GM19239 (cell line): ENCODE measurements around the gene CTF1.

ENCODE experiments used
- DNase-seq: peaks from one replicate; pipeline ENCODE4 v3.0.0; 2011; ENCODE audit warnings: low spot score; ENCODE audit not compliant: insufficient read length
- FAIRE-seq: peaks from 2 replicates; lab custom pipeline; 2011; peaks lifted over from hg19 to GRCh38; lab: Jason Lieb, UNC

CTF1 gene

DNA sequence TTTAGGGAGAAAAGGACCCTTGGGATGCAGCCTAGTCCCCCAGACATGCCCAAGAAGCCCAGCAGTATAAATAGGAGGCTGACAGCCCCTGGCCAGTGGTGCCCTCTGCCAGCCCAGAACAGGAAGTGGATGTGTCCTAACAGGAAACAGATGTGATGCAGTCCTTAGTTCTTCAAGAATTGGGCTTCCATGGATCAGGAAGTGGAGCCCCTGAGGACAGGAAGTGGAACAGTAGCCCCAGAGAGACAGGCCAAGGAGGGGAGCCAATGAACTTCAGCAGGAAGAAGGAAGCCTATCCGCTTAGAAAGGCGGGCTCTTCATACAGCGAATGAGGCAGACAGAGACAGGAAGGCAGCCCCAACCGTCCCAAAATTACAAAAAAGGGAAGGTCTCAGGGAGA, 7.2 kb downstream of the CTF1 start:
- no peak for FAIRE-seq
- no peak for DNase-seq

- no peak for FAIRE-seq
Observed at GRCh38 chr16:30904114-30904780, 7.8 kb downstream of the CTF1 start.

GRCh38 chr16:30907064-30907463, 10.7 kb downstream of the CTF1 start:
- FAIRE-seq: no peak
- no peak for DNase-seq

More at GRCh38 chr16:30904114-30904780, 7.8 kb downstream of the CTF1 start:
- no peak for DNase-seq

DNA sequence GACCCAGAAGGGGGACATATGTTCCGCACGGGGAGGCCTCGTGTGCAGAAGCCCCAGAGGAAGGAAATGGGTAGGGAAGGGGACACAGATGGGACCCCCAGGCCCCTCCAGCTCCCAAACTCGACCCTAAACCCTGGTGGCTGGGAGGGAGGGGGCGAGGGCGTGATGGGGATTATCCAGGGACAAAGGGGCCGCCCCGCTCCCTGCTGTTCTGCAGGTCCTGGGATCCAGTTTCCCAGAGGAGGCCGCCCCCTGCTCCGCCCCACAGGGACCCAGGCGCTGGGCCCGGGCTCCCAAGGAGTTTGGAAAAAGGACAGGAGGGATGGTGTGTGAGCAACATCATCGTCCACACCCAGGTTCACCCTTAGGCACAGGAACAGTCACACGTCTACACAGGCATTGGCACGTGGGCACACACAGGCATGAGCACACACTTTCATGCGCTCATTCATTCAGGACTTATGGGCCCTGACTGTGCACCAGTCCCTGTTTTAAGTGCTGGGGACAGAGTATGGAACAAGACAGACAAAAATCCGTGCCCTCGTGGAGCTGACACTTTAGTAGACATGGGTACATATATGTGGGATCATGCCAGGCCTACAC, 14.1 kb downstream of the CTF1 start:
- FAIRE-seq (no peak), DNase-seq (no peak)

DNA sequence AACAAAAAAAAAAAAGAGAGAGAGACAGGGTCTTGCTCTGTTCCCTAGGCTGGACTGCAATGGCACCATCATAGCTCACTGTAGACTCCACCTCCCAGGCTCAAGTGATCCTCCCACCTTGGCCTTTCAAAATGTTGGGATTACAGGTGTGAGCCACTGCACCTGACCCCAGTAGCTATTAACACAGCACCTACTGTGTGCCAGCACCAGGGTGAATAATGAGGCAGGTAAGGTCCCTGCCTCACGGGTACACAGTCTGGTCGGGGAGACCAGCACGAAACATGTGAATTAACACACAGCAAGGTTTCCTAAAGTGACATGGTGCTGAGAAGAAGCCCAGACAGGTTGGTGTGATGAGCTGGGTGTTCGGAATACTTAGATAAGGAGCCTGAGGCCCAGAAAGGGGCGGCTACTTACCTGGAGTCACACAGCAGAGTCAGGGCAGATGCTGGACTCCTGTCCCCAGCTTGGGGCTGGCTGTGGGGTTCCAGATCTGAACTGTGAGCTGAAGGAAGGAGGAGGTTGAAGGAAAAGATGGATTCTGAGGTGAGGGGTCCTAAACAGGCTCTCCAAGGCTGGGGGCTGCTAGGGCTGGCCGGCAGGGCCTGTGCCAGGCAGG, 16.5 kb downstream of the CTF1 start:
- DNase-seq (no peak), FAIRE-seq (no peak)

DNA sequence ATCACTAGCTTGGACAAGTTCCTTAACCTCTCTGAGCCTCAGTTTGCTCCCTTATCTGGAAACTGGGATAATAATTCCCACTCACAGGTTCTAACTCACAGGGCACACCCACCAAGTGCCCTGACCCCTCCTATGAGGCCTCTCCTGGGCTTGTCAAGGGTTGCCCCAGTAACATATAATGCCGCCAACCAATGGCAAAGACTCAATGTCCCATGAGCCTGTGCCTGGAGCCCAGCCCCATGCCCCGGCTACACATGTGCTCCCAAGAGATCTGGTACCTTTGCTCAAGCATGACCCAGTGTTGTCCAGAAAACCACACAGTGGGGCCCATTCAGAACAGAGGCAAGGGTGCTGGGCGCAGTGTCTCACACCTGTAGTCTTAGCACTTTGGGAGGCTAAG, 18.4 kb downstream of the CTF1 start:
- FAIRE-seq (no peak), DNase-seq (no peak)

GRCh38 chr16:30918614-30919013, 22.2 kb downstream of the CTF1 start:
- FAIRE-seq: no peak

GRCh38 chr16:30920891-30921290, 24.5 kb downstream of the CTF1 start:
- no peak for FAIRE-seq
- no peak for DNase-seq

More at GRCh38 chr16:30918614-30919013, 22.2 kb downstream of the CTF1 start:
- no peak for DNase-seq

- DNase-seq (no peak), FAIRE-seq (no peak)
Observed at GRCh38 chr16:30921459-30921747, 25.0 kb downstream of the CTF1 start.

GRCh38 chr16:30921748-30922419, 25.5 kb downstream of the CTF1 start:
- DNase-seq: no peak
- FAIRE-seq: no peak

- DNase-seq (peak; percentile 84), FAIRE-seq (peak; percentile 99)
Observed at GRCh38 chr16:30922420-30922959, 26.1 kb downstream of the CTF1 start.

DNA sequence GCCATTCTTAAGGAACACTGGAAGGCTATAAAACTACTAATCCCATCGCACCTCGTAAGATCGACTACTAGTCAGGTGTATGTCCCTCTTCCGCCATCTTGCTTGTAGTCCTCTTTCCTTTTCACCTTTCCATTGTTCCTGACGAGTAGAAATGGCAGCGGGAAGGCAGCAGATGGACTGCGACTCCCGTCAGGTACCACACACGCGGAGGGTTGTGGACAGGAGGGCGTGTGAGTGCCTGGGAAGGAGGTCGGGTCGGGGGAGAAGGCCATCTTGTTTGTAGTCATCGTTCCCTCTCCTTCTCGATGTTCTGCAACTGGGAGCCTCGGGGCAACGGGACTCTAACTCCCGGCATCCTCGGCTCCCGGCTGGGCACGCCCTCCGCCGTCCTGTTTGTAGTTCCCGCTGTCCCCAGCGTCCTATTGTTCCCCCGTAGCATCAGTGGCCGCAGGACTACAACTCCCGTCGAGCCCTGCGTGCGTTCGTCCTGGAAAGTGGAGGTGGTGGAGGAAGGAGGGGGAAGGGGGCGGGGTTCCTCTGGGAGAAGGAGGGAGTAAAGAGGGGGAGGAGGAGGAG, 26.6 kb downstream of the CTF1 start:
- DNase-seq (peak; percentile 98), FAIRE-seq (no peak)

GRCh38 chr16:30923554-30924075, 27.2 kb downstream of the CTF1 start, which contains the start of gene FBXL19:
Gene FBXL19, plus strand, starts transcription at chr16:30923572. Its CDS starts 2,183 bp downstream, at chr16:30925755.
- no peak for DNase-seq
- no peak for FAIRE-seq

GRCh38 chr16:30924076-30924912, 27.9 kb downstream of the CTF1 start:
- no peak for DNase-seq

GRCh38 chr16:30924913-30925631, 28.7 kb downstream of the CTF1 start:
- DNase-seq: no peak
- no peak for FAIRE-seq

More at GRCh38 chr16:30924076-30924912, 27.9 kb downstream of the CTF1 start:
- no peak for FAIRE-seq

DNA sequence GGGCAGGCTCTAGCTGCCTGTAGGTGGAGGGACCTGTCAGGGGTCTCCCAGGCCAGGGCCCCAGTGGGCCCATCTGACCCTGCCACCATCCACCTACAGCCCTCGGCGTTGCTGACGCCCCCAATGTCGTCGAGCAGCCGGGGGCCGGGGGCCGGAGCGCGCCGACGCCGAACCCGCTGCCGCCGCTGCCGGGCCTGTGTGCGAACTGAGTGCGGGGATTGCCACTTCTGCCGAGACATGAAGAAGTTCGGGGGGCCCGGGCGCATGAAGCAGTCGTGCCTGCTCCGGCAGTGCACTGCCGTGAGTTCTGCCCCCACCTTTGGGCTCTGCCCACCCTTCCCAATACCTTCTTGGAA, 29.2 kb downstream of the CTF1 start:
- FAIRE-seq (no peak), DNase-seq (no peak)

DNA sequence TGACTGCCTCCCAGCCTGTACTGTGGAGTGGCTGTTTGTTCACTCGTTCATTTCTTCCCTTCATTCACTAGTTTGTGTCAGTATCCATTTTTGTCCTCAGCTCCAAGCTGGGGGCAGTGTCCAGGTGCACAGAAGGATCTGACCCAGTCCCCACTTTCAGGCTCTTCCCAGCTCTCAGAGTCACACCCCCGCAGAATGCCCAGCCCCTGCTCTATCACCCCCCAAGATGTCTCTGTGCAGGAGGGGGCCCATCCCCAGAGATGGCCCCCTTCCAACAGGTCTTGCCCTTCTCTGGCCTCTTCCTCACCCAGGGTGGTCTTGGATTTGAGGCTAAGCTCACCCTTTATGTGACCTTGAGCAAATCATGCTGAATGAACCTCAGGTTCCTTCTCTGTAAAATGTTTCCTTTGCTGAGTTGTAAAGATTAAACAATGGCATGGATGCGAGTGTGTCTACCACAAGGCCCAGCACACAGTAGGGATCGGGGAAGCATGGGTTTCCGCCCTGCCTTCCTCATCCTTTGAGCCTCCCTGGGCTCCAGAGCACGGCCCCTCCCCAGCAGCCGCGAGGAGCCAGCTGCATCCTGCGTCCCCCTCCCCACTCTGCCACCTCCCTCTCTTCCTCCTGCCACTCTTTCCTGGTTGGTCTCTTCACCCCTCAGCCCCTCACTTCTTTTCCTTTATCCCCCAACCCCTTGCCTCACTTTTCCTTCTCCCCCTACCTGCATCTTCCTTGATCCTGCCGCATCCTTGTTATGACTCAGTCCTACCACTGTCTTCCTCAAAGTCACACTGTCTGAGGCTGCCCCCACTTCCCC, 29.8 kb downstream of the CTF1 start:
- FAIRE-seq (no peak), DNase-seq (no peak)
